Activated CD4-positive, alpha-beta T cell treated with anti-CD3 and anti-CD28 coated beads for 1 hour (primary cell): ENCODE results near the gene GPC5.

Experiments
- DNase-seq: peaks from one replicate; pipeline ENCODE4 v3.0.0-alpha.2; 2020

The GPC5 gene

DNA sequence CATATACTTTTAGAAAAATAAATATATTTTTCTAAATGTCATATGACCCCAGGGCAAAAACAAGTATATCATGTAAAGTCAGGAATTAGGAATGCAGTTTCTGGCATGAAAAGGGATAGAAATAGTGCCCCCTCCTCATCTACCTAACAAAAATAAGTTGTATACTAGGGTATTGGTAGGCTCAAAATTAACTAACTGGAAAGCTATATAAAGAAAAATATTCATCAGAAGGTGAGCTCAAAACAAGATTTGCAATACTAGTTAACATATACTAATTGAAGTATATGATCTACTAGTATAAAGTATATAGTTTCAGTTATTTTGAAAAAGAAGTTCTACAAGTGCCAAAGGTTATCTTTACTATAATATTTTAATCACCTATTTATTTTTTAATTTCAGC is 200.2 kb downstream of the GPC5 start:
- DNase-seq, result no peak

- no peak for DNase-seq
Observed at GRCh38 chr13:91601273-91601672, 202.9 kb downstream of the GPC5 start.

DNA sequence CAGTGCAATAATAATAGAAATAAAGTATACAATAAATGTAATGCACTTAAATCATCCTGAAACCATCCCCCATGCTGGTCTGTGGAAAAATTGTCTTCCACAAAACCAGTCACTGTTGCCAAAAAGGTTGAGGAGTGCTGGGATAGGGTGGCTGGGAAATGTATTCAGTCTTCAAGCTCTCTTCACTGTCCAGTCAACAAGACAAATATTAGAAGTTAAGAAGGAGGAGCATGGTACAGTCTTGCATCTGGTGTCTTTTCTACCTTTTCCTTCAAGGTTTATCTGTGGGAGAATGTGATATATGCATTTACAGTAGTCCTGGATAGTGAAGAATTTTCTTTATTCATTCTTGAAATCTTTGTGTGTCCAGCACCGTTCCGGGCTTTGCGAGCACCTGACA is 203.4 kb downstream of the GPC5 start:
- DNase-seq, result no peak

DNA sequence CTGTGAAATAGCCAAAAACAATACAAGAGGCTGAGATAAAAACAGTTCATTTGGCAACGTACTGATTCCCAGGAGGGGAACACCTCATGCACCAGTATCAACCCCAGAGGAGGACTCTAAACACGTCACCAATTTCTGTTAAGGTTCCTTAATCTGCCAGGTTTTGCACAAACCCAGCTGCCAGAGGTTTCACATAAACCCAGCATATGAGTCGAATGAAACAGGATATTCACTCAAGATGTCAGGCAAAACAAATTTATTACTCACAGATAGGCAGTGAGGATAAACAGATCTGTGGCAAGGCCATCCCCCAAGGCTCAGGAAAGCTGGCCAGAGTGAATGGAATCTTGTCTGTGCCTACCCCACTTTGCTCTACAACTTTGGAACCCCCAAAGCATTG is 210.9 kb downstream of the GPC5 start:
- DNase-seq, result no peak

DNA sequence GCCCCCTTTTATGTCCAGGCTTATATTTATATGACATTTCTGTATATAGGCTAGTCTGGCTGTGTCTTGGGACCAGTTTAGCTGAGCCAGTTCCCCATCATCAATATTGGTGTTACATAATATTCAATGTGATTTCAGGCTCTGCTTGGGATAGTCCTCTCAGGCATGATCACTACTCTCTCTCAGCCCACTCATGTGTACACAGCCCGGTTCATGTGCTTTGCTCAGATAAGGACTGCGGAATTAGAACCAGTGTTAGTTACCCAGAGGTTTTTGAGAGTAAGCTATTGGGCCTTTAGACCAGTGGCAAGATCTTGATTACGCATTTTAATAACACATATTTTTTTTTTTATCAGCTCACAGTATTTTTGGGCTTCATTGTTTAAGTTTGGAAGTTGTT is 219.9 kb downstream of the GPC5 start:
- no peak for DNase-seq

DNA sequence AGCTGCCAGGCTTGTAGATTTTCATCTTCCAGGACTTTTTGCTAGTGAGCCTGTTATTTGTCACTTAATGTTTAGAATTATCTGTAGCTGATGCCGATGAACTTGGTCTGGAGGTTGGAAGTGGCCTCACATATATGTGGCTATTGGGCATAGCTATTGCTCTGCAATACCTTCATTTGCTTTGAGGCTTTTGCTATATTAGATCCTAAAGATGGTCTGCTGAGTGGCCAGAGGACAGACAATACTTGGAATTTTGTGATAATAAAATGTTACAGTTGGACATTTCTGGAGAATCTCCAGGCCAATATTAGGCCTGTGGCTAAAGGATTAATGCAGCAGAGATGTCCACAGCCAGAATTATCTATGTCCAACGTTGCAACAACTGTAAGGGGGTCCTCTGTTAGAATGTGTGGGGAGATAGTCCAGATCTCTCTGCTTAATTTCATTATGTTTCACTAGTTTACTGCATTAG is 222.3 kb downstream of the GPC5 start:
- no peak for DNase-seq

DNA sequence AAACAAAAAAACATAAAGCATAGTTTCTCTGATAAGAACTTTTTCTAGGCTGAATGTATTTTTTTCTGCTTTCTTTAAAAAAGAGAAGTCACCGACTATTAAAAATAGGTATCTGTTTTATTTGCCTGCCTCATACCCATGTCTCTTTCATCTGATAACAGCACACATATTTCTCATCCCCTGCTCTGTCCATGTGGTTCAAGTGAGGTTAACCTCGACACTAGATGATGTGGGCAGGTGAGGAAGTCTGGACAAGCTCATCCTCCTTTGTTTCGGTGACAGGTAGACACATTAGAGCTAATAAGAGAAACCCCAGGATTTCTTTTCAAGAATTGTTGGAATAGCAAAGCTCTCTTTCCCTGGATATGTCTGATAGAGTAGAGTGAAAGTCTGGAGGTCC is 222.7 kb downstream of the GPC5 start:
- no peak for DNase-seq

DNA sequence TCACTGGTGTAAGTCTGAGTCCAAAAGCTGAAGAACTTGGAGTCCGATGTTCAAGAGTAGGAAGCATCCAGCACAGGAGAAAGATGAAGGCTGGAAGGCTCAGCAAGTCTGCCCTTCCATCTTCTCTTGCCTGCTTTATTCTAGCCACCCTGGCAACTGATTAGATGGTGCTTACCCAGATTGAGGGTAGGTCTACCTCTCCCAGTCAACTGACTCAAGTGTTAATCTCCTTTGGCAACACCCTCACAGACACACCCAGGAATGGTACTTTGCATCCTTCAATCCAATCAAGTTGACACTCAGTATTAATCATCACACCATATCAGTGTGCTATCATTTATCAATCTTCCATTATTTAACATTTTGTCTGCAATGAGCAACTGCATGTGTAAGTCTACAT is 223.5 kb downstream of the GPC5 start:
- no peak for DNase-seq

- DNase-seq, result no peak
Observed at GRCh38 chr13:91622778-91623550, 224.5 kb downstream of the GPC5 start.

DNA sequence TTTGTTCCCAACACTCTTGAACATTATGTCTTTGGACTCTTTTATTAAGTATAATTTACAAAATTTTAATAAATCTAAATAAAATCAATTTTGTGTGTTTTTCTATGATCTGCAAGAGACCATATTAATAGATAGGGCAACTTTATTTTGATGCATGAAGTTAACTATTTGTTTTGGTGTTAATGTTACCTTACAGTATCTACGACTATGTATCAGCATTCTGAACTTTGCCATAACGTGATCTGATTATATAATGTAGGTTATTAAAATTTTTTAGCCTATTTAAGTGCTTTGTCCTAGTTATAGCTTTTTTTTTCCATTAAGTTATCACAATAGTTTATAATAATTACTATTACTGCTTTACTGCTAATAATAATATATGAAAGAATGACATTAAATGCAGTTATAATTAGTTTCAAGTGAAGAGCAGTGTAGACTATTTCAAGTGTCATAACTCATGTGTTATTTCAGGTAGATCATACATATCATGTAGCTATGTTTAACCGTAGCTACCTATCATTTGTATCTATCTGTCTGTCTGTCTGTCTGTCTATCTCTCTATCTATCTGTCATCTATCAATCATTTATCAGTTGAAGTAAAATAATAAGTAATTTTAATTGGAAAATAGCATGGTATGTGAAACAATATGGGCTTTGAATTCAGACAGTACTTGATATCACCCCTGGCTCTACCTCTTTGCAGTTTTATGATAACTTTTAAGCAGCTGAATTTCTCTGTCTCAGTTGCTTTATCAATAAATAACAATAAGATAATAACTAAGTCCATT is 229.7 kb downstream of the GPC5 start:
- DNase-seq, result no peak

- no peak for DNase-seq
Observed at GRCh38 chr13:91630946-91631345, 232.5 kb downstream of the GPC5 start.

GRCh38 chr13:91632086-91632485 is 233.7 kb downstream of the GPC5 start:
- DNase-seq, result no peak

DNA sequence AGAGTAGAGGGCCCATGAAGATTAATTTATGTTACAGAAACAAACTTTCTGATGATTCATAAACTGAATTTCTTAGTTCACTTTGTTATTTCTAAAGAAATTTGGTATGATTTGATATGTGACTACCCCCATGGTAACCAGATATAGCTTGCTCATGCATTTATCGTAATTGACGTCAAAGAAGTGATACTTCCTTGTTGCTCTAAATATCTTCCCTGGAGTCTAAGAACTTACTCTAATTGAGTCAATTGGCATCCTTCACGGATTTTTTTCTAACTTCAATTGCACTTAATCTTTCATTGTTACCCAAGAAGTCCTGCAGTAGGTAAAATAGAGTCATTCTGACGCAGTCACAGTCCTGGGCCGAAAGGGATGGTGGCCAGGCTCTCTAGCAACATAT is 240.9 kb downstream of the GPC5 start:
- no peak for DNase-seq

- no peak for DNase-seq
Observed at GRCh38 chr13:91643394-91643793, 245.0 kb downstream of the GPC5 start.

- DNase-seq, result no peak
Observed at GRCh38 chr13:91644806-91645205, 246.4 kb downstream of the GPC5 start.

- no peak for DNase-seq
Observed at GRCh38 chr13:91647361-91647990, 249.1 kb downstream of the GPC5 start.

- no peak for DNase-seq
Observed at GRCh38 chr13:91648012-91648411, 249.6 kb downstream of the GPC5 start.

DNA sequence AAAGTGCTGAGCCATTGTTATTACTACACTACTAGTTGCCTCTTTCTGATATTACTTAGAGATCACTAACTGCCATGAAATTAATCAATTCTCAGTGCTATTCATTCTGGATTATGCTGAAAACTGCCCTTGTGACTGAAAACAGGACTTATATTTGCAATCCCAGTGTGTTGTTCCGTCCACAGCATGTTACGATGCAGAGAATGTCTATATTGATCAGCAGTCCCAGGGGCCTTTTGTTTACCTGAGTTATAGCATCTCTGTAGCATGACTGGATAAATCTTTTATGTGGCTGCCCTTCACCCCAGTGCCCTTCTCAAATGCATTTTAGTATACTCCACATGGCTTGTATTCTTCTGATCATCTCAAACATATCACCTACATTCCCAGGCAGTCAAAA is 251.0 kb downstream of the GPC5 start:
- DNase-seq, result no peak

DNA sequence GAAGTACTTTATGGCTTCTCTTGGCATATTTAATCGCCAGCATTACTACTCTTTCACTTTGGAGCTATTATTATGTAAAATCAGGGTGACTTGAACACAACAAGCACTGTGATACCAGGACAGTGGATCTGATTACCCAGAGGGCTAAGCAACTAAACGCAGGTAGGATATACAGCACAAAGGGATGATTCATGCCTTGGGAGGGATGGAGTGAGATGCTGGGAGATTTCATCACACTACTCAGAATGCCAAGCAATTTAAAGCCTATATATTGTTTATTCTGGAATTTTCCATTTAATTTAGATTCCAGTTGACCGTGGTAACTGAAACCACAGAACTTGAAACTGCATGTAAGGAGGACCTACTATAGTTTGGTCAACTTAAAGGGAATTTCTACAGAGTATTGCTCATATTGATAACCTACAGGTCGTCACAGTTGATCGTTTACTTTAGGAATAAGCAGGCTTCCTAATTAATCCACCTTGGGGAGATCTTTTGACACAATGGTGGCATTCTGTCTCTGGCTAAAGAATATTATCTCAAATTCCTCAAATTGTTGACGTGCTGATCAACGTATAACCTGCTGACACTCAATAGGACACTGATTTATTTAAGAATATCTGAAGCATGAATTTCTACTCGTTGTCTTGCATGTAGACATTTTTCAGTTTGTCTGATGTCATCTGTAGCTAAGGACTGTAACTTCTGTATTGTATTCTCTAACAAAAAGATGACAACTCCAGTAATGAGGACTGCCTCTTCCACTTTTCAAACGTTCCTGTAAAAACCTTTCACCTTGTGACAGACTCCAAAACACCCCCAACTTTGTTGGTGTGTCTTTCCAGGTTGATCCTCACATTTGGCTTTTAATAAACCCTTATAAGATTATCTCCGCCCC is 254.2 kb downstream of the GPC5 start:
- DNase-seq, result no peak

GRCh38 chr13:91655731-91656130 is 257.3 kb downstream of the GPC5 start:
- no peak for DNase-seq

- DNase-seq, result no peak
Observed at GRCh38 chr13:91657283-91657682, 258.9 kb downstream of the GPC5 start.

DNA sequence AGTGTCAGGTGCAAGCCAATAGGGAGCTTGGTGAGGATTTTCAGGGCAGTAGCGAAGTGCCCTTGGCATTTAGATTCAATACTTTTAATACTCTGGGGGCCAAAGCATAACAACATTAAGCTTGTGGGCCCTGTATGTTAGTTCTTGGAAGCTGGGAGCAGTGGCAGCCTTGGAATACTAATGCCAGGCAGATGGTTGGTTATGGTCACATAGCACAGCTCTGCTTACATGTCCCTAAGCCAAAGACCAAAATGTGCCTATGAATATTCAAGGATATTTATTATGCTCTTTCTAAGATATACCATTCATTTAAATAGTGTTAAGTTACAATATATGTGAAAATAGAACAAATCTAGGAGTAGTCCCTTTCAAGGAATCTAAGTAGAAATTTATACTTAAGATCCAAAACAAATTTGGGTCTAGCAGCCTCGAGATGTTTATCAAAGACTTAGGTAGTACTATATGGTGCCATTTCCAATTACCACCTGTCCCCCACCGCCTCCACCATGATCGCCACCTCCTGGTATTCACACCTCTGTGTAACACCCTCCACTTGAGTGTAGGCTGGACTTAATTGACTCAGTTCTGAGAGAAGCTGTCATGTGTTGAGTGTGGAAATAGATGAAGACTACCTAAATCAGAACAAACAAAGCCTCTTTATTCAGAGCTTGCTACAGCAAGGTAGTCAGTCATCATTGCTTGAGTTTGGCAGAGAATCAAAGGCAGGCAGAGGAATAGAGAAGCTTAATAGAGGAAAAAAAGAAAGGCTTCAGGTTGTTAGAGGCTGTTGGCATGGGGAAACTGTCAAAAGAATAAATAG is 261.0 kb downstream of the GPC5 start:
- no peak for DNase-seq
